ENCODE measurements around the gene DIPK1B. TPM values are rescaled to one million over a fixed set of nuclear protein-coding genes. Genes with fewer than 3 reads are reported as not detected.
"Not testable (repeated sequence)": the region's sequence is repeated elsewhere in the genome, so short reads cannot be mapped to it uniquely, and the experiment has no call there.

The DIPK1B gene
- total RNA-seq, 1 experiment from 2014 or later, result 13.3 TPM

GRCh38 chr9:136746621-136747020 is 34.2 kb downstream of the DIPK1B start:
- DNase-seq, result no peak
- Histone ChIP-seq H3K27me3 (no peaks in the 10 kb centered on the region), H3K9me3 (0 out of 2 replicates have a peak, but pooled peaks cover under 1% of the 10 kb centered on the region), H3K4me3 (no peak overlapping the region), H3K36me3 (no peaks in the 10 kb centered on the region)

GRCh38 chr9:136747161-136748060 is 35.0 kb downstream of the DIPK1B start:
- no peak for DNase-seq
- no peaks in the 10 kb centered on the region for H3K36me3 ChIP-seq

DNA sequence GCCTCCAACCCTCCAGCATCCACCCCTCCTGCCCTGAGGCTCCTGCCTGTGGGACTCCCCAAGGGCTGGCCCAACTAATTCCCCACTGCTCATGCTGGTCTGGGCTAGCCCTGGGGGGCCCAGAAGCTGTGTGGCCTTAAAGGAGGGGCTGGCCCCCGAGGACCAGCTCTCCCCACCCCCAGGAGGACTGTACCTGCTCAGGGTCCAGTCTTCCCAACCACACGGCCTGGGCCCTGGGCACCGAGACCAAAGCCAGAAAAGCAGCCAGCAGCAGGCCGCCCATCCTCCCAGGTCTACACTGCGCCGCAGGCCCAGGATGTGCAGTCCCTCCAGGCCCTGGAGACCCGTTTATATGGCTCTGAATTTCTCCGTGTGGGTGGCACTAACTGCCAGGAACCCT is 35.8 kb downstream of the DIPK1B start, which contains the start of gene LCN6:
LCN6 (minus strand) TSS at position 325 of the 400 bp plus-strand sequence; CDS start at position 283, 42 bp downstream.
- DNase-seq, result no peak
- Histone ChIP-seq H3K27me3 (no peaks in the 10 kb centered on the region), H3K36me3 (no peaks in the 10 kb centered on the region), H3K9me3 (0 out of 2 replicates have a peak, but pooled peaks cover 3% of the 10 kb centered on the region), H3K4me3 (no peak within 1 kb of the TSS)

More at GRCh38 chr9:136747161-136748060, 35.0 kb downstream of the DIPK1B start:
- H3K27me3 ChIP-seq, result no peaks in the 10 kb centered on the region
- no peak overlapping the region for H3K4me3 ChIP-seq
- H3K9me3 ChIP-seq, result 0 out of 2 replicates have a peak, but pooled peaks cover 3% of the 10 kb centered on the region

GRCh38 chr9:136748666-136749611 is 36.6 kb downstream of the DIPK1B start:
- Histone ChIP-seq H3K9me3 (0 out of 2 replicates have a peak, but pooled peaks cover 3% of the 10 kb centered on the region), H3K4me3 (no peak overlapping the region), H3K27me3 (no peaks in the 10 kb centered on the region), H3K36me3 (no peaks in the 10 kb centered on the region)
- DNase-seq, result no peak

DNA sequence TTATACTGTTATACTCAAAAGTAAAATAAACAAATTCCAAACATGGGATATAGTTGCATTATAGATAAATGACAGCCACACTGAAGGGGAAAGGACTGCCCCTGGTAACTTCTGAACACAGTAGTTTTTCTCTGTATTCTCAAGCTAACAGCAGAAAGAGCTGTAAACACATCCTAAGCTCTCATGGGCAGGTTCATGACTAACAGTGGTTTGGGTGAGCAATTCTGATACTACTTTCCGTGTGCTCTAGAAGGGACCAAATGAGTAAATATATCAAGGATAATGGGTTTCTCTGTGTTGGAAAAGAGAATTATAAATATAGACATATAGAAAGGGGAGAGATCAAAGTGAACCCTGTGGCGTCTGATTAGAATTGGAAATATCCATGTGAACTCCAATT is 38.2 kb downstream of the DIPK1B start:
- DNase-seq, result no peak
- Histone ChIP-seq H3K9me3 (0 out of 2 replicates have a peak, but pooled peaks cover 3% of the 10 kb centered on the region), H3K27me3 (no peaks in the 10 kb centered on the region), H3K4me3 (no peak overlapping the region), H3K36me3 (no peaks in the 10 kb centered on the region)

DNA sequence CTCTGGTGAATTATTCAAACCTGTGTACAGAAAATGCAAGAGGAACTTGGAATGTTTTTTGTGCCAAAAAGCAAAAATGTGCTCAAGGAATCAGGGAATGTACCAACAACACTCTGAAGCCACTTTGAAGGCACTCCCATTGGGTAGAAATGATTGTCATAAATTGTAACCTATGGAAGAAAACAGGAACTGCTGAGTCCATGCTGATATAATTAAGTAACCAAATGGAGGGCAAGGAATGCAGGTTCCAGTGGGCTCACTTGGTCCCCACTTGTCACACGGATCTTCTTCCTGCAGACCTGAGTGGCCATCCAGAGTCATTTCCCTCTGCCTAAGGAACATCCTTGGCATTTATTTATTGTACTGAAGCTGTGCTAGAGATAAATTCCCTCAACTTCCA is 38.9 kb downstream of the DIPK1B start:
- H3K9me3 ChIP-seq, result 0 out of 2 replicates have a peak, but pooled peaks cover 3% of the 10 kb centered on the region
- no peak for DNase-seq
- H3K36me3 ChIP-seq, result no peaks in the 10 kb centered on the region
- H3K27me3 ChIP-seq, result no peaks in the 10 kb centered on the region
- no peak overlapping the region for H3K4me3 ChIP-seq

DNA sequence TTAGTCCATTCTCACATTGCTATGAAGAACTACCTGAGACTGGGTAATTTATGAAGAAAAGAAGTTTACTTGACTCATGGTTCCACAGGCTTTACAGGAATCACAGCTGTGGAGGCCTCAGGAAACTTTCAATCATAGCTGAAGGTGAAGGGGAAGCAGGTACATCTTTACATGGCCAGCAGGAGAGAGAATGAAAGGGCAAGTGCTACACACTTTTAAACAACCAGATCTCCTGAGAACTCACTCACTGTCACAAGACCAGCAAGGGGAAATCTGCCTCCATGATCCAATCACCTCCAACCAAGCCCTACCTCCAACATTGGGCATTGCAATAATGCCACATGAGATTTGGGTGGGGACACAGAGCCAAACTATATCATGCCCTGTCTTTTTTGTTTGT is 39.4 kb downstream of the DIPK1B start:
- 0 out of 2 replicates have a peak, but pooled peaks cover 3% of the 10 kb centered on the region for H3K9me3 ChIP-seq
- no peak for DNase-seq

GRCh38 chr9:136753371-136754058 is 41.1 kb downstream of the DIPK1B start:
- H3K27me3 ChIP-seq, result no peaks in the 10 kb centered on the region
- DNase-seq, result no peak
- H3K9me3 ChIP-seq, result 0 out of 2 replicates have a peak, but pooled peaks cover 3% of the 10 kb centered on the region
- H3K36me3 ChIP-seq, result no peaks in the 10 kb centered on the region
- H3K4me3 ChIP-seq, result no peak overlapping the region

More for the DNA sequence above, 39.4 kb downstream of the DIPK1B start:
- H3K27me3 ChIP-seq, result no peaks in the 10 kb centered on the region
- no peaks in the 10 kb centered on the region for H3K36me3 ChIP-seq
- H3K4me3 ChIP-seq, result no peak overlapping the region

GRCh38 chr9:136754059-136754572 is 41.7 kb downstream of the DIPK1B start:
- DNase-seq, result no peak
- no peak overlapping the region for H3K4me3 ChIP-seq
- H3K27me3 ChIP-seq, result no peaks in the 10 kb centered on the region

DNA sequence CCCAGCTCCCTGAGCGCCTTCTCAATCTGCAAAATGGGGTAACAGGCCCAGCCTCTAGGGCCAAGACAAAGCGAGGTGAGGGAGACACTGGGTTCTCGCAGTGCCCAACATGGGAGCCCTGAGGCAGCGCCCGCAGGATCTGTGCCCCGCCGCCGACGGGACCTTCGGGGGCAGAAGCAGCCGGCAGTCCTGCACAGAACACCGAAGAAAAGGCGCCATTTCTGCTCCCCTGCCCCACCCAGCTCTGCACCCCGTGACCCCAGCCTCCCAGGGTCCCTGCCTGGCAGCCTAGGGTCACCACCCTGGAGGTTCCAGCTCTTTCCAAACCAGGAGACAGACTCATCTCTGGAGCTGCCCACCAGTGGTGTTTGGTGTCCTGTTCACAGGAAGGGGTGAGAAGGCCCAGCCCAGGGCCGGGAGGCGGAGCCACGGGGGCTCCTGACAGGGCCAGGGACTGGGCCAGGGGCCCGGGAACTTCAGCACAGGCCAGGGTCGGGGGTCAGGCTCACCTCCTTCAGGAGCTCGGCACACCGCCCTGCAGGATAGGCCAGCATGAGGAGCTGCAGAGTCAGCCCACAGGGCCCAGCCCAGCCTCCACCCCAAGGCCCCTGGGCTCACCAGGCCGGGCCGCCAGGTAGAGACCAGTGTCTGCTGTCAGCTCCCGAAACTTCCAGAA is 42.4 kb downstream of the DIPK1B start:
- H3K36me3 ChIP-seq, result no peaks in the 10 kb centered on the region
- no peaks in the 10 kb centered on the region for H3K27me3 ChIP-seq
- no peak for DNase-seq
- H3K9me3 ChIP-seq, result 0 out of 2 replicates have a peak, but pooled peaks cover 3% of the 10 kb centered on the region
- no peak overlapping the region for H3K4me3 ChIP-seq

More at GRCh38 chr9:136754059-136754572, 41.7 kb downstream of the DIPK1B start:
- Histone ChIP-seq H3K36me3 (no peaks in the 10 kb centered on the region), H3K9me3 (0 out of 2 replicates have a peak, but pooled peaks cover 3% of the 10 kb centered on the region)

DNA sequence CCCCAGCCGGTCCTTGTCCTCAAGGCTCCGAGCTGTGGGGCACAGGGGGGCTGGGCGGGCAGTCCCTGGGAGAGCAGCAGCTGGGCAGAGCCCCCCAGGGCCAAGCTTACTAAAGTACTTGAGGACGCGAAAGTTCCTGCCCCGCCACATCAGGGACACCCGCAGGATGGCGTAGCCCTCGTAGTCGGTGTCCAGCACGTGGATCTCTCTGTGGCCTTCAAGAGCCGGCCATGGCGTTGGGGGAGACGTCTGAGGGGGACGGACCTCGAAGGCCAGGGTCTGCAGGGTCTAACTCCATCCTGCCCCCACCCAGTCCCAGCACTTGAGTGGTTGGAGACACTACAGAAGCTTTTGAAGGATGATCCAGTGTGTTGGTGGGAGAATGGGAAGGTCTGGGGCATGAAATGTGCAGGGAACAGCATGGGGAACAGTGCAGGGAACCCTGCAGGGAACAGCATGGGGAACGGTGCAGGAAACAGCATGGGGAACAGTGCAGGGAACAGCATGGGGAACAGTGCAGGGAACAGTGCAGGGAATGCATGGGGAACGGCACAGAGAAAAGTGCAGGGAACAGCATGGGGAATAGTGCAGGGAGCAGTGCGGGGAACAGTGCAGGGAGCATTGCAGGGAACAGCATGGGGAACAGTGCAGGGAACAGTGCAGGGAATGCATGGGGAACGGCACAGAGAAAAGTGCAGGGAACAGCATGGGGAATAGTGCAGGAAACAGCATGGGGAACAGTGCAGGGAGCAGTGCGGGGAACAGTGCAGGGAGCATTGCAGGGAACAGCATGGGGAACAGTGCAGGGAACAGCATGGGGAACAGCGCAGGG is 43.1 kb downstream of the DIPK1B start:
- not testable (repeated sequence) for DNase-seq, H3K9me3 ChIP-seq, H3K4me3 ChIP-seq, H3K36me3 ChIP-seq, H3K27me3 ChIP-seq

DNA sequence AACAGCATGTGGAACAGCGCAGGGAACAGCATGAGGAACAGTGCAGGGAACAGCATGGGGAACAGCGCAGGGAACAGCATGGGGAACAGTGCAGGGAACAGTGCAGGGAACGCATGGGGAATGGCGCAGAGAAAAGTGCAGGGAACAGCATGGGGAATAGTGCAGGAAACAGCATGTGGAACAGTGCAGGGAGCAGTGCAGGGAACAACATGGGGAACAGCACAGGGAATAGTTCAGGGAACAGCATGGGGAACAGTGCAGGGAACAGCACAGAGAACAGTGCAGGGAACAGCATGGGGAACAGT is 43.7 kb downstream of the DIPK1B start:
- Histone ChIP-seq H3K27me3 (no peaks in the 10 kb centered on the region), H3K36me3 (no peaks in the 10 kb centered on the region), H3K9me3 (0 out of 2 replicates have a peak, but pooled peaks cover 3% of the 10 kb centered on the region), H3K4me3 (no peak overlapping the region)
- no peak for DNase-seq

DNA sequence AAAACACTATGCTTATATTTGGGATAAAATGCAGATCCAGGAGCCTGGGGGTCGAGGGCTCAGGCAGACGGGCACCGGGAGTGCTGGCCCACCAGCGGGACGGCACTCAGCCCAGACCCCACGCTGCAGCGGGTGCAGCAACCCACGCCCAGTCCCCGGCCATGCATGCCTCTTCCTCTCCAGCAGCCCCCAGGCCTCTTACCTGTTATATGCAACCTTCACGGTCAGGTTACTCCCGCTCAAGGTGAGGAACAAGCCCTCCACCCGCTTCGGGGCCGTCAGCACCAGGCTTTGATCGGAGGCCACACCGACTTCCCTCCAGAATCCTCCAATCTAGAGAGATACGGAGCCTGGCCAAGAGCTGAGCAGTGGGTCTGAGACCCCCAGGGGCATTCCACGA is 44.5 kb downstream of the DIPK1B start:
- DNase-seq, result no peak
- Histone ChIP-seq H3K4me3 (no peak overlapping the region), H3K9me3 (0 out of 2 replicates have a peak, but pooled peaks cover under 1% of the 10 kb centered on the region), H3K36me3 (no peaks in the 10 kb centered on the region), H3K27me3 (no peaks in the 10 kb centered on the region)

DNA sequence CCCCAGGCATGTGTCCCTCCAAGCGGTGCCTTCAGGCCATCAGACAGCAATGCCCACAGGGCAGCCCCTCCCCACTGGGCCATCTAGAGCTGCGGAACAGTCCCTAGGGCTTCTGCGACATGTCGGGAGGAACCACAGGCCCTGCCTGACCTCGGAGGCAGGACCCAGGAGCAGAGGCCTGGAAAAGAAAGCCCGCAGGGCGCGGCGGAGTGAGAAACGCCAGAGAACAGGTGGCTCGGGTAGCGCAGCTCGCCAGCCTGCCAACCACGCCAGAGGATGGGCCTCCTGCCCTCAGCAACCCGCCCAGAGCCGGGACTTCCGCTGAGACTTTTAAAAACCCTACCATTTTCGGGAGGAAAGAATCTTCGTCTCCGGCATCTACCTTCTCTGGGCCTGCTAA is 45.0 kb downstream of the DIPK1B start:
- H3K9me3 ChIP-seq, result no peaks in the 10 kb centered on the region
- H3K4me3 ChIP-seq, result no peak overlapping the region
- no peaks in the 10 kb centered on the region for H3K27me3 ChIP-seq
- DNase-seq, result no peak
- no peaks in the 10 kb centered on the region for H3K36me3 ChIP-seq

GRCh38 chr9:136757751-136758140 is 45.4 kb downstream of the DIPK1B start:
- Histone ChIP-seq H3K36me3 (no peaks in the 10 kb centered on the region), H3K4me3 (no peak overlapping the region), H3K27me3 (no peaks in the 10 kb centered on the region), H3K9me3 (no peaks in the 10 kb centered on the region)
- no peak for DNase-seq
